ENCODE results near the gene C11orf54.

The C11orf54 gene

DNA sequence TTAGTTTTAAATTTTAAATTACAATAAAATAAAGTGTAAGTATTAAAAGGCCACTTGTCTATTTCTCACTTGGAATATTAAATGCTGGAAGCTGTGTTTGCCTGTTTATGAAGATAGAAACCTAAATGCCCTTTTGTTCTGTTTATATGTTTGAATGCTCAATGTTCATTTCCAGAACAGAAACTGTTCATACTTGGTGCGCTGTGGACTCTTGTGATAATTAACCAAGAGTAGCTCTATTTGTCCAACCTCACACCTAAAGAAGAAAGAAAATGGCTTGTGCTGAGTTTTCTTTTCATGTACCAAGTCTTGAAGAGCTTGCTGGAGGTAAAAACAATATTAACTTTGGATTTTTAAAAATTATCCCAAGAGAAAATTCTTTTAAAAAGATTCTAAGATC, 5.7 kb downstream of the C11orf54 start:
- Histone ChIP-seq H3K9me3 (ENCODE audit: severe bottlenecking) (no peaks in the 10 kb centered on the region), H3K36me3 (peaks cover 8% of the 10 kb centered on the region), H3K27ac (no peak overlapping the region), H3K4me3 (ENCODE audit: low read depth, low read length) (no peak overlapping the region), H3K27me3 (ENCODE audit: insufficient read depth, low read depth, severe bottlenecking) (no peaks in the 10 kb centered on the region)
- TF ChIP-seq, protein P1, sequence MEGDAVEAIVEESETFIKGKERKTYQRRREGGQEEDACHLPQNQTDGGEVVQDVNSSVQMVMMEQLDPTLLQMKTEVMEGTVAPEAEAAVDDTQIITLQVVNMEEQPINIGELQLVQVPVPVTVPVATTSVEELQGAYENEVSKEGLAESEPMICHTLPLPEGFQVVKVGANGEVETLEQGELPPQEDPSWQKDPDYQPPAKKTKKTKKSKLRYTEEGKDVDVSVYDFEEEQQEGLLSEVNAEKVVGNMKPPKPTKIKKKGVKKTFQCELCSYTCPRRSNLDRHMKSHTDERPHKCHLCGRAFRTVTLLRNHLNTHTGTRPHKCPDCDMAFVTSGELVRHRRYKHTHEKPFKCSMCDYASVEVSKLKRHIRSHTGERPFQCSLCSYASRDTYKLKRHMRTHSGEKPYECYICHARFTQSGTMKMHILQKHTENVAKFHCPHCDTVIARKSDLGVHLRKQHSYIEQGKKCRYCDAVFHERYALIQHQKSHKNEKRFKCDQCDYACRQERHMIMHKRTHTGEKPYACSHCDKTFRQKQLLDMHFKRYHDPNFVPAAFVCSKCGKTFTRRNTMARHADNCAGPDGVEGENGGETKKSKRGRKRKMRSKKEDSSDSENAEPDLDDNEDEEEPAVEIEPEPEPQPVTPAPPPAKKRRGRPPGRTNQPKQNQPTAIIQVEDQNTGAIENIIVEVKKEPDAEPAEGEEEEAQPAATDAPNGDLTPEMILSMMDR (IDR thresholded peaks at IDR 0.05; ENCODE audit: low read depth, low read length): no peak
- DNase-seq: no peak

DNA sequence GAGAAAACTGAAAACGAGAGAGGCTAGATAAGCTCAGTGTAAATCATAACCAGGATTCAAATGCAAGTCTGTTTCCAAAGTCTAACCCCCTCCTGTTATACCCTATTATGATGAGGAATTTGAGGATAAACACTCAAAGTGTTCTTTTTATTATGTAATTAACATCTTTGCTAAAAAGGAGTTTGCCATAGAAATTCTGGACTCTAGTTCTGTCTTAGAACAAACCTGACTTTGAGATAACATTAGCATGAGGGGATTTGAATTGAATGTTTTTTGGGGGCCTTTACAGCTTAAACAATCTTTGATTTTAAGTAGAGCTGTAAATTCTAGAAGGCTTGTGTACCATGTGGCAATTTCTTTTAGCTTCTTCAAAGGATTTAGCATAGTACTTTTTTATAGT, 9.5 kb downstream of the C11orf54 start:
- TF ChIP-seq, protein P1 (IDR thresholded peaks at IDR 0.05; ENCODE audit: low read depth, low read length): no peak
- no peaks in the 10 kb centered on the region for H3K9me3 ChIP-seq (ENCODE audit: severe bottlenecking)
- H3K27ac ChIP-seq: no peak overlapping the region
- H3K27me3 ChIP-seq (ENCODE audit: insufficient read depth, low read depth, severe bottlenecking): no peaks in the 10 kb centered on the region
- no peak for DNase-seq
- H3K4me3 ChIP-seq (ENCODE audit: low read depth, low read length): no peak overlapping the region
- H3K36me3 ChIP-seq: peaks cover 9% of the 10 kb centered on the region

- no peak for DNase-seq
- TF ChIP-seq, protein P1 (IDR thresholded peaks at IDR 0.05; ENCODE audit: low read depth, low read length): no peak
- no peak overlapping the region for H3K4me3 ChIP-seq (ENCODE audit: low read depth, low read length)
Observed at GRCh38 chr11:93753241-93753640, 11.8 kb downstream of the C11orf54 start.

DNA sequence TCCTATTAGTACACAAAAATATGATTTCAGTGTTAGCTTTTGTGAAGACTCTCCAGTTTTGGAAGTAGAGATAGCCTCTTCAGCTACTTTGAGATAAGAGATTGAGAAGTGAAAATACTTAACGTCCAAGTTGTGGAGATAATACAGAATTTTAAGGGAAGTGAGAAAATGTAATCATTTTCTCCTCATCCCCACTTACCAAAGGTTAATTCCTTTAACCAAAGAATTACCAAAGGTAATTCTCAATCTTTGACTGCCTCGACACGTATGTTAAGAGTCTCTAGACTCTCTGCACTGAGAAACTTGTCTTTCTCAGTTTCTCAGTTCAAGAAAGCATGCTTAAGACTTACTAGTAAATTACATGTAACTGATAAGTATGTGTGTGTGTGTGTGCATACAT, 15.3 kb downstream of the C11orf54 start:
- H3K9me3 ChIP-seq (ENCODE audit: severe bottlenecking): no peaks in the 10 kb centered on the region
- no peak overlapping the region for H3K27ac ChIP-seq
- H3K36me3 ChIP-seq: peaks cover 53% of the 10 kb centered on the region
- no peaks in the 10 kb centered on the region for H3K27me3 ChIP-seq (ENCODE audit: insufficient read depth, low read depth, severe bottlenecking)
- TF ChIP-seq, protein P1 (IDR thresholded peaks at IDR 0.05; ENCODE audit: low read depth, low read length): no peak
- H3K4me3 ChIP-seq (ENCODE audit: low read depth, low read length): no peak overlapping the region
- no peak for DNase-seq

More at GRCh38 chr11:93753241-93753640, 11.8 kb downstream of the C11orf54 start:
- H3K36me3 ChIP-seq: peaks cover 26% of the 10 kb centered on the region
- H3K27me3 ChIP-seq (ENCODE audit: insufficient read depth, low read depth, severe bottlenecking): no peaks in the 10 kb centered on the region
- no peak overlapping the region for H3K27ac ChIP-seq
- H3K9me3 ChIP-seq (ENCODE audit: severe bottlenecking): no peaks in the 10 kb centered on the region

GRCh38 chr11:93757301-93757700, 15.8 kb downstream of the C11orf54 start:
- H3K27ac ChIP-seq: no peak overlapping the region
- H3K9me3 ChIP-seq (ENCODE audit: severe bottlenecking): no peaks in the 10 kb centered on the region
- DNase-seq: no peak
- H3K27me3 ChIP-seq (ENCODE audit: insufficient read depth, low read depth, severe bottlenecking): no peaks in the 10 kb centered on the region
- H3K4me3 ChIP-seq (ENCODE audit: low read depth, low read length): no peak overlapping the region
- TF ChIP-seq, protein P1 (IDR thresholded peaks at IDR 0.05; ENCODE audit: low read depth, low read length): no peak
- H3K36me3 ChIP-seq: peaks cover 53% of the 10 kb centered on the region
